NCI-H446 (cell line): ENCODE results near the gene TBC1D9B.
A peak's percentile ranks its signal among the peaks of the same experiment; 100 is the strongest.

ENCODE experiments used
- DNase-seq, 2 experiments: peaks; one replicate each; lab custom pipeline; 2025; lab: John Stamatoyannopoulos, UW

The TBC1D9B gene

DNA sequence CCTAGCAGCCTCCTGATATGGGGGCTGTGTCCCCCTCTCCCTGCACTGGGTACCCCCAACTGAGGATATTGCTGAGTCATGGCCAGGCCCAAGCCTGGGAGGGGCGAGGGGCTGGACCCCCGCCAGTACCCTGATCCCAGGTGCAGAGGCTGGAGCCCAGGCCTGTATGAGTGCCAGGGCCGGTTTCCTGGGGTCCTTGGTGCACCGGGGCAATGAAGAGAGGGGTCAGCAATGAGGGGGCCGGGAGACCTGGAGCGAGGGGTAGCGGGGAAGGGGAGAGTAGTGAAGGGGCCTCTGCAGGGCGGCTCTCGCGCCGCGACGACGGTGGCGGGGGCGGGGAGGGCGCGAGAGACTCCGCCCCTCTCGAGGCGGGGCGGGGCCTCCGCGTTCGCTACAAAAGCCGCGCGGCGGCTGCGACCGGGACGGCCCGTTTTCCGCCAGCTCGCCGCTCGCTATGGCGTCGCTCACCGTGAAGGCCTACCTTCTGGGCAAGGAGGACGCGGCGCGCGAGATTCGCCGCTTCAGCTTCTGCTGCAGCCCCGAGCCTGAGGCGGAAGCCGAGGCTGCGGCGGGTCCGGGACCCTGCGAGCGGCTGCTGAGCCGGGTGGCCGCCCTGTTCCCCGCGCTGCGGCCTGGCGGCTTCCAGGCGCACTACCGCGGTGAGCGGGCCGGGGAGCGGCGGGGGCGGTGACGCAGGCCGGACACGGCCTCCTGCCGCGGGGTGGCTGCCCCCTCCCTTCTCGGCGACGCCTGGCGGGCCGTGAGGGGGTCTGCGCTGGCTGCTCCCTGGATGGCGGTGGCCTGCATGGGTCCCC, 87.0 kb downstream of the TBC1D9B start, which contains the start of gene SQSTM1:
Gene SQSTM1, plus strand, starts transcription at position 423 of the 815 bp plus-strand sequence. Its CDS starts 32 bp downstream, at position 455.
- DNase-seq: peak in 1 of 2 experiments; percentile 86

DNA sequence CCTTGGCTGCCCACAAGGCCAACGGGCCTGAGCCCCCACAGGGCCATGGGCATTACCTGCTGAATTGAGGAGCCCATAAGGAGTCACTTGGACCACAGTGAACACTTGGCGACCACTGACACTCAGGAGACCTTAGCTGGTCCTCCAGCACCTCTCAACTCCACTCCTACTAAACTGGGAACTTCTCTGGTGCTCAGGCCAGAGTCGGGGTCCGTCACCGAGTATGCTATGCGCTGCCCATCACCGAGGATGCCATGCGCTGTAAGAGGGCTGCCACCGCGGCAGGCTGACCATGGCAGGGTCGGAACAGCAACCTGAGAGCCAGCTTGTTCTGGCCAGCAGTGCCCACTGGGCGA, 87.6 kb downstream of the TBC1D9B start:
- no peak for DNase-seq

DNA sequence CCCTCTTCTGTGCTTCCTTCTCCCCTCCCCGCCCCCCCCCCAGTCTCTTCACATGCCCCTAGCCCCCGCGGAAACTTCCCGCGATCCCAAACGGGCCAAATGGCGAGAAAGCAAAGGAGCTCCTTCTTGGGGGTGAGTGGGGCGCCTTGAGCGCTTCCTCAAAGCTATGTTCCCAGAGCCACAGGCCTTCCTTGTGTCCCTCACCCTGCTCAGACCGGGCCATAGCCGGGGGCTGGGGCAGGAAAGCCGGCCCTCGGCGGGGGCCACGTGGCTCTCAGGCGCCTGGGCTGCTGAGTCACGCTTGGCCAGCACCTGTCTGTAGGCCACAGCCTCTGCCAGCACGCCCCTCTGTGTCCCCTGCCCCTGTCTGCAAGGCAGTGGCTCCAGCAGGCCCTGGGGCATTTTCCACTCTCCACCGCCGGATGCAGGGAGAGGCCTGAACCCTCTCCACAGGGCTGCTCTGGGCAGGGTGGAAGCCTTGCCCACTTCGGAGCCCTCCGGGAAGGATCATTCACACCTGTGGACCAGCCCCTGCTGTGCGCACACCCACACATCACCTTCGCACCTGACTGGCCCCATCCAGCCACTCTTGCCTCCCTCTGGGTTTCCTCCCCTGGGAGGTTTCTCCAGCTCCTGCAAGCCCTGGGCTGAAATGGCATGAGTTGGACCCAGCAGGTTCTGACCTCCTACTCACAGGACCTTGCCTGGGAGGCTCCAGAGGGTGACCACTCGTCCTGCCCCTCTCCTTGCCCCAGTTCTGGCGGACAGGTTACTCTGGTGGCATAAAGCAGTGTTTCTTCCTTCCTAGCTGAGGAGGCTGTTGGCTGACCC, 88.2 kb downstream of the TBC1D9B start:
- no peak for DNase-seq

DNA sequence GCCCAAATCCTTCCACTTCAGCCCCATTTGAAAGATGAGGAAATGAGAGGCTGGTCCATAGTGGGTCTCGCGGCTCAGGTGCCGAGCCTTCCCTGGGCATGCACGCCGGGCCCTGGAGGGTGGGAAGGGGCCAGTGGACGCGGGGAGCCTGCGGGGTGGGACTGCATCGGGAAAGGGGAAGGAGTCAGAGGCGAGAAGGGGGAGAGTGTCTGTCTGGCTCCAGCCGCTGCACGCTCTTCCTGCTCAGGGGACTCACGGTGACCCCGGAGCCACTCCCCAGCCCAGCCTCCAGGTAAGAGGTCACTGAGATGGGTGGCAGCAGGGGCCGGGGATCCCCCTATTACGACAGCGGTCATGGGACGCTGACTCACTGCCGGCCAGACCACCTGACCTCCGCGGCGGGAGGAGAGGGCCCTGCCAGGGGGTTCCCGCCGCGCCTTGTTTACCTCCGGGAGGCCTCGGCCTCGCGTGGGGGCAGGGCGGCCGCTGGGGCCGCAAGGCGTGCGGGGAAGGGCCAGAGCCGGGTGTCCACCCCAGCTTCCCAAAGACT, 88.9 kb downstream of the TBC1D9B start:
- DNase-seq: no peak

DNA sequence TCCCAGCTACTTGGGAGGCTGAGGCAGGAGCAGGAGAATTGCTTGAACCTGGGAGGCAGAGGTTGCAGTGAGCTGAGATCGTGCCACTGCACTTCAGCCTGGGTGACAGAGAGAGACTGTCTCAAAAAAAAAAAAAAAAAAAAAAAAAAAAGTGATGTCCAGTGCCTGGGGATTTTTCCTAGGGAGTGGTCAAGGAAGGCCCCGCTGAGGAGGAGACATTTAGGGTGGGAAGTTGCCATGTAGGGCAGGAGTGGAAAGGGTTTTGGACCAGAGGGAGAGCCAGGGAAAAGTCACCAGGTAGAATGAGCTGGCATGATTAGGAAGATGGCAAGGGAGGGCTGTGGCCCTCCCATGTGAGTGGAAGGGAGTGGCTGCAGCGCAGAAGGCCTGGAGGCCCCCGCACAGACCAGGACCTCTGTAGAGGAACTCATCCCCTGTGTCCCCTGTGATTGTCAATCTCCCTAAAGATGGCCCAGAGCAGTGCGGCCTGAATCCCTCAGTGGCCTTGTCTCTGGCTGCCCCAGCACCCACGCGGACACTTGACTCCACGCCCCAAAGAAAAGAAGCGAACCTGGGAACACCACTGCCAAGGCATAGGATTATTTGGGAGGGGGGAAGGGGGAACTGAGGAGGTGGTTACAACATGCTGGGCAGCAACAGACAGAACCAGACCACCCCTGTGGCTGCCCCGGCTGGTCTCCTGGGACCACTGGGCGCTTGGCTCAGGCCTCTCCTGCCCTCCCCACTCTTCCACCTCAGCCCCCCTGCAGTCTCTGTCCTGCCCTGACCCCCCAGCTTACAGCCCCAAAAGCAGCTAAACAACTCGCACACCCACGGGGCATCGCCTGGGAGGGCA, 89.6 kb downstream of the TBC1D9B start:
- DNase-seq: no peak

DNA sequence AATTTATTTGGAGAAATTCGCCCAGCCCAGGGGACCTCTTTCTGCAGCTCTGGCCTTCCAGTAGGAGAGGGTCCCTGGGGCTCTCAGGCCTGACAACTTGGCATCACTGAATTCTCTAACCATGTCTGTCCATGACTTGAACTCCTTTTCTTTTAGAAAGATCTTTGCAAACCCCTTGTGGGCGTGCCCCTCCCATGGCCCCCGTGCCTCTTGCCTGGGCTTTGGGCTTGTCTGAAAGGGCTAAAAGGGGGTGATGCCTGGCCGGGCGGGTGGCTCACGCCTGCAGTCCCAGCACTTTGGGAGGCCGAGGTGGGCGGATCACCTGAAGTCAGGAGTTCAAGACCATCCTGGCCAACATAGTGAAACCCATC, 90.2 kb downstream of the TBC1D9B start:
- no peak for DNase-seq

DNA sequence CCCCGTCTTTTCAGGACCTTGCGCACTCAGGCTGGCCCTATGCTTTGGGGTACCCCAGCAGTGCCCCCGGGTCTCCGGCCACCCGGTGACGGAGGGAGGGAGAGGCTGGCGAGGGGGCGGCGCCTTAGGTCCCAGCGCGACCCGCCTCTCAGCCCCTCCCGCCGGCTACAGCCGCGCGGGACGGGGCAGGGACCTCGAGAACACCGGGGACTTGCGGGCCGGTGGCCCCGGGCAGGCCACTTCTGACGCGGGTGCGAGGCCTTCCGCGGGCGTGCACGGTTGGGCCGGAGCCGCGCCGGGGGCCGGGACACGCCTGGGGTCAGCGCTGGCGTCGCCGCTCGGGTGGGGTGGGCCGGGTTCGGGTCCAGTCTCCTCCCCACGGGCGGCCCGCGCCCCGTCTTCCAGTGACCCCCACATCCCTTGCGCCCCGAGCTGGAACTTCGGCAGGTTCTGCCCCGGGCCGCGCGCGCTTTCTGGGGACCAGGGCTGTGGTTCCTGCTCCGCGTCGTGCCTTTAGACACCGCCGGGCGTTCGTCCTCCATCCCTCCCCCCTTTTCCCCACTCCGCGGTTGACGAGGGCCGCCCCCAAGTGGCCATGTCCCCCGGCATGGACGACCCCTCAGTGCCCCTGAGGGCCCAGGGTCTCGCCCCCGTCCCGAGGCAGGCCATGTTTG, 90.8 kb downstream of the TBC1D9B start:
- no peak for DNase-seq

DNA sequence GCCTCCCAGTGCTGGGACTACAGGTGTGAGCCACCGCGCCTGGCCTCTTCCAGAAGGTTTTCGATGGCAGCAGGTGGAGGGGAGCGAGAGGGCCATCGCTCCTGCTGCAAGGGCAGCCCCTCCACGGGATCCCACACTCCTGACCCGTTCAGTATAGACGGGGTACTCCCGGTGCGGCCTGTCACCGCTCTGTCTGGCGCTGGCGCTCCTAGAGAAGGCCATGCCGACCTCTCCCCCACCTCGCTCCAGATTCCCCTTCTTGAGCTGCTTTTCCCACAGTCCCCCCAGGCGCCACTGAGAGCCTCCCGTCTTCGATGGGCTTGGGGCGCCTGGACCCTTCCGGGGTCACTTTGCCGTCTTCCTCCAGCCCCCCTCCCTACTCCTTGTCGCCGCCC, 91.3 kb downstream of the TBC1D9B start:
- DNase-seq: no peak

DNA sequence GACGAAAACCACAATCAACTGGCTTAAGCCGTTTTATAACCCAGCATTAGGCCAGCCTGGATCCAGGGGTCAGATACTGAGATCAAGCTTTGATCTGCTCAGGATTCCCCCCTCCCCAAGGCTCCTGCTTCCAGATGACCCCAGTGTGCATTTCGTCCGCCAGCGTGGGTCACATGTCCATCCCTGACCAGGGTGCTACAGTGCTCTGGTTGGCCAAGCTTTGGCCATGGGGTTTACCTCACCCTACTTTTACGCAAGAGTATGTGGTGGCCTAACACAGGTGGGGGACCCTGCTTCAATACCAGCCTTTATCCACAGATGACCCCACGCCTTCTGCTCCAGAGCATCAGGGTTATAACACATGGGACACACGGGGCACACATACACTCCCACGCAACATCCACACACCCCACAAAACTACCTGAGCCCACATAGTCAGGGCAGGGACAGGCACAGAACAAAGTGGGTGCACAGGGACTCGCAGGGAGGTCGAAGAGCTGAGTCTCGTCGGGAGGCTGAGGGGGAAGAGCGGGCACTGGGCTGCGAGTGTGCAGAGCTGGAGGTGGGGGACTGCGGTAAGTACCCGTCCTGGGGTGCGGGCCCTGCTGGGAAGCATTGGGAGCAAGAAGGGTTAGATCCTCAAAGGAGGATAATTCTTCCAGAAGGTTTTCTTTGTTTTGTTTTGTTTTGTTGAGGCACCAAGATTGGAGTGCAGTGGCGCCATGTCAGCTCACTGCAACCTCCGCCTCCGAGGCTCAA, 92.0 kb downstream of the TBC1D9B start:
- DNase-seq: no peak

DNA sequence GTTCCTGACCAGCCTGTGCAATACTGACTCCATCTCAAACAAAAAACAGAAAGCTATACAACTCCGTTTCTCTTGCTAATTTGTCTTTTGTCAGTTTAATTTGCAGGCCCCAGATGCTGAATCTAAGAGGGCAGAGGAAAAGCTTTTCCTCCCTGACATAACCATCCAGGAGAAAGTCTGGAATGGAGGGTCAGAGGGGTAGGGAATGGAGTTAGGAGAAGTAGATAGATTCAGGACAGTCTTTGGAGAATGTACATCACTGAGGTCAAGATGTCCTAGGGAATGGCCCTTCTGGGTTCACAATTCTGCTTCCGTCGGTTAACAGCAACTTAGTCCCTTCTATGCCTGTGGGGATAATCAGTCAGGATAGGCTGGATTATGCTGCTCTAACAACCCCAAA, 93.6 kb downstream of the TBC1D9B start:
- DNase-seq: no peak

DNA sequence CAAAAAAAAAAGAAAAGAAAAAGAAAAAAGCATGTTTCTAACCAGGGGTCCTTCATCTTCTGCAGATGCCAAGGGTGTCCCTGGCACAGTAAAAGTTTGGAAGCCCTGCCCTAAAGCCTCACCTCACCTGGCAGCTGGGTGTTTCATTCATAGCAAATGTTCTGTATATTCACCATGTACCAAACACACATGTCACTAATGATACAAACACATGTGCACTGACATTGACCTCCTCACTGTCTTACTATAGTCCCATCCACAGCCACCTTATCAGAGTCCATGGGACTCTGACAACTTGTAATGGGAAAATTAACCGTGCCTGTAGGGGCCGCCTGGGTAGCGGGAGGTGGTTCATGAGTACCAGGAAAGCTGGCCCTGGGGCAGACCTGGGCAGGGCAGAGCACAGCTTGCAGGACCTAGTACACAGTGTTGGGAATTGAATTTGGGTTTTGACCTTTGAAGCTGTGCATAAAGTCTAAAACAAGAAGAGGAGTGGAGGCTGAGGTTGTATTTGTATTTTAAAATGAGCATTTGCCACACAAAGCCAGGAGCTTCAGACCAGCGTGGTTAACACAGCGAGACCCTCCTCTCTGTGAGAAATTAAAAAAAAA, 94.6 kb downstream of the TBC1D9B start:
- DNase-seq: no peak

DNA sequence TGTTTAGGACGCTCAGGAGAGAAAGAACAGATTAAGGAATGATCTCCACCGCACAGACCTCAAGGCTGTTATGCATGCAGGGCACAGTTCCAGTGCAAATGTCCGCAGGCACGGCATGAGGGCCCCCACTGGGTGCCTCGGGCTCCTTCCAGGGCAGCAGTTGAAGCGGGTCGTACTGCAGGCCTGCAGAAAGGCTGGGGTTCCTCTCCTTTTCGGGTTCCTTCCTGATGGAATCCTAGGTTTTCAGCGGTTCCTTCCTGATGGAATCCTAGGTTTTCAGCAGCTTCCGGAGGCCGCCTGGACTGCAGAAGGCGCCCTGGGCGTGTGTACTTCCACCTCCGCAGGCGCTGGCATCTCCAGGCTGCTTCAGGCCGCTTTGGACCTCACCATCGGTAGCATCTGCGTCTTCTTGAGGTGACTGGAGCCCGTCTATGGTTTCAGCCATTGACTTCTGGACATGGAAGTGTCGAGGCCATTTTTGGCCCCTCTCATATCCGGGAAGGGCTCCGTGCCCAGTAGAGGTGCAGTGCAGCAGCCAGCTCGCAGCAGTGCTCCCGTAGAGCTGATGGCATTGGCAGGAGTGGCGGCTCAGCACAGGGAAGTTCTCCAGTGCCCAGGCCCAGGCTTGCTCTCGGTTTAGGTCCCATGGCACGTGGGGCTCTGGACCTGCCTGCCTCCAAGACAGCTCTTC, 95.4 kb downstream of the TBC1D9B start:
- no peak for DNase-seq
